ENCODE results near the gene SLC13A2. TPM values are rescaled to one million over a fixed set of nuclear protein-coding genes. Genes with fewer than 3 reads are reported as not detected.

Gene SLC13A2
- total RNA-seq, 1 experiment from 2014 or later, result not detected

DNA sequence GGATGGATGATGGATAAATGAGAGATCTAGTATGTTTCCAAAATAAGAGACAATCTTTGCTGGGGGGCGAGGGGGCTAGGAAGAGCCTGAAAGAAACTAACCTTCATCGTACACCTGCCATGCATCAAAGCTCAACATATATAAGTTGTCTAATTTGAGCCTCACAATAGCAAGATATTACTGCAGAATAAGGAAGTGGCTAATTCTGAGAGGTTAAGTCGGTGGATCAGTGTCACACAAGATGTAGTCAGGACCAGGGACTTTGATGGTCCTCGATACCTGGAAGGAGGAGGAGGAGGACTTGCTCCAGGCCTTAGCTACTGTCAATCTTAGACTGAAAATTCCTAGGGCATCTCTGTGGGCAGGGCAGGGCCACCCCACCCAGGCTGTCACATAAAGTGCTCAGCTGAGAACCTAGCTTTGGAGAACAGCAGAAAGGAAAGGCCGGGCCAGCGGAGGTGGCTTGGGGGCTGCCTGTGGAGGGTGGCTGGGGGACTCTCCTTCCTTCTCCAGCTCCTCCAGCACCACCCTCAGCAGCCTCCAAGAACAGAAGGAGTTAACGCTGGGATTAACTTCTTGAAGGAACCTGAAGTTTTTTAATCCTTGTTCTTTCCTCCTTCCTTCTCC, 460 bp upstream of the SLC13A2 start:
- no peak overlapping the region for H3T11ph ChIP-seq (ENCODE audit: low read length)
- H4K20me1 ChIP-seq (ENCODE audit: control insufficient read depth, insufficient read depth, insufficient read length), result no peaks in the 10 kb centered on the region
- H3K18ac ChIP-seq (ENCODE audit: insufficient read length, low read depth, low read length), result no peak overlapping the region
- no peak overlapping the region for H2BK120ac ChIP-seq (ENCODE audit: low read depth, low read length, poor library complexity, severe bottlenecking)
- Mint-ChIP-seq H3K36me3 (ENCODE audit: insufficient read depth in 1 of 3, low read depth in 3 of 3) (no peaks in the 10 kb centered on the region), H3K4me1 (peaks cover 7 to 18% of the 10 kb centered on the region in 2 experiments), H3K27ac (no peak overlapping the region), H3K4me3 (no peak overlapping the region), H3K27me3 (ENCODE audit: low read depth) (peaks cover 14% of the 10 kb centered on the region), H3K9me3 (no peaks in the 10 kb centered on the region)
- H4K91ac ChIP-seq (ENCODE audit: insufficient read length, low read depth, low read length), result no peak overlapping the region
- H3K9me3 ChIP-seq (ENCODE audit: control insufficient read depth, low read depth, low read length), result no peaks in the 10 kb centered on the region
- H3K4me1 ChIP-seq (ENCODE audit: insufficient read depth, low read length), result no peaks in the 10 kb centered on the region; the same call in 1 of the 2 replicates
- no peak overlapping the region for H2AK5ac ChIP-seq (ENCODE audit: insufficient read length, low read length)
- TF ChIP-seq, protein P1, sequence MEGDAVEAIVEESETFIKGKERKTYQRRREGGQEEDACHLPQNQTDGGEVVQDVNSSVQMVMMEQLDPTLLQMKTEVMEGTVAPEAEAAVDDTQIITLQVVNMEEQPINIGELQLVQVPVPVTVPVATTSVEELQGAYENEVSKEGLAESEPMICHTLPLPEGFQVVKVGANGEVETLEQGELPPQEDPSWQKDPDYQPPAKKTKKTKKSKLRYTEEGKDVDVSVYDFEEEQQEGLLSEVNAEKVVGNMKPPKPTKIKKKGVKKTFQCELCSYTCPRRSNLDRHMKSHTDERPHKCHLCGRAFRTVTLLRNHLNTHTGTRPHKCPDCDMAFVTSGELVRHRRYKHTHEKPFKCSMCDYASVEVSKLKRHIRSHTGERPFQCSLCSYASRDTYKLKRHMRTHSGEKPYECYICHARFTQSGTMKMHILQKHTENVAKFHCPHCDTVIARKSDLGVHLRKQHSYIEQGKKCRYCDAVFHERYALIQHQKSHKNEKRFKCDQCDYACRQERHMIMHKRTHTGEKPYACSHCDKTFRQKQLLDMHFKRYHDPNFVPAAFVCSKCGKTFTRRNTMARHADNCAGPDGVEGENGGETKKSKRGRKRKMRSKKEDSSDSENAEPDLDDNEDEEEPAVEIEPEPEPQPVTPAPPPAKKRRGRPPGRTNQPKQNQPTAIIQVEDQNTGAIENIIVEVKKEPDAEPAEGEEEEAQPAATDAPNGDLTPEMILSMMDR (conservative IDR thresholded peaks at IDR 0.05), result no peak
- no peak overlapping the region for H2BK5ac ChIP-seq (ENCODE audit: insufficient read length, low read length)
- H3K9ac ChIP-seq (ENCODE audit: extremely low read depth, insufficient read length, low read length), result no peak overlapping the region
- no peak overlapping the region for H3K23ac ChIP-seq (ENCODE audit: insufficient read length, low read depth, low read length)
- H3K23me2 ChIP-seq (ENCODE audit: insufficient read length, low read depth, low read length, poor library complexity, severe bottlenecking), result no peaks in the 10 kb centered on the region
- WGBS (ENCODE audit: extremely low coverage, insufficient read length, low lambda C conversion rate), result no CpG with 5 or more reads among the region's 7 CpGs
- H3K79me1 ChIP-seq (ENCODE audit: insufficient read depth, low read depth, low read length, poor library complexity, severe bottlenecking), result no peaks in the 10 kb centered on the region
- H2BK12ac ChIP-seq (ENCODE audit: insufficient read length, low read depth, low read length), result no peak overlapping the region
- DNase-seq, result no peak
- no peak overlapping the region for H3K27ac ChIP-seq (ENCODE audit: insufficient read length, low read depth, low read length)
- no peaks in the 10 kb centered on the region; the same call in 1 of the 2 replicates for H3K27me3 ChIP-seq (ENCODE audit: insufficient read depth, low read length)
- H3K4me2 ChIP-seq (ENCODE audit: insufficient read depth, insufficient read length, low read length), result no peak overlapping the region
- no peak overlapping the region for H2BK15ac ChIP-seq (ENCODE audit: low read depth, low read length)
- H3K4ac ChIP-seq (ENCODE audit: low read depth, low read length), result no peak overlapping the region
- H4K5ac ChIP-seq (ENCODE audit: insufficient read length, low read depth, low read length), result no peak overlapping the region
- no peak overlapping the region for H4K8ac ChIP-seq (replicated peaks; ENCODE audit: insufficient read length, low read depth, low read length)
- H3K56ac ChIP-seq (ENCODE audit: insufficient read length, low read depth, low read length), result no peak overlapping the region
- no peak overlapping the region for H2BK20ac ChIP-seq (ENCODE audit: low read depth, low read length, poor library complexity, severe bottlenecking)
- H2AFZ ChIP-seq (ENCODE audit: low read length), result no peak overlapping the region
- H3K79me2 ChIP-seq (ENCODE audit: insufficient read depth, low read length), result no peaks in the 10 kb centered on the region
- no peak overlapping the region for H3K14ac ChIP-seq (ENCODE audit: insufficient read depth, low read length)
